B cell (primary cell): ENCODE measurements around the gene PGAP6.

Source experiments
- EZH2 ChIP-seq: IDR thresholded peaks from 2 replicates; pipeline ENCODE4 v1.6.1; 2012; ENCODE audit warnings: borderline replicate concordance, low read depth, mild to moderate bottlenecking, moderate library complexity, low read length; ENCODE audit not compliant: insufficient read depth, poor library complexity, severe bottlenecking
- TF ChIP-seq, protein P1 (sequence below): fragments of 200-600 bp; IDR thresholded peaks from one replicate; pipeline ENCODE4 v1.8.0; 2022; ENCODE audit warnings: antibody characterized with exemption, mild to moderate bottlenecking

DNA sequence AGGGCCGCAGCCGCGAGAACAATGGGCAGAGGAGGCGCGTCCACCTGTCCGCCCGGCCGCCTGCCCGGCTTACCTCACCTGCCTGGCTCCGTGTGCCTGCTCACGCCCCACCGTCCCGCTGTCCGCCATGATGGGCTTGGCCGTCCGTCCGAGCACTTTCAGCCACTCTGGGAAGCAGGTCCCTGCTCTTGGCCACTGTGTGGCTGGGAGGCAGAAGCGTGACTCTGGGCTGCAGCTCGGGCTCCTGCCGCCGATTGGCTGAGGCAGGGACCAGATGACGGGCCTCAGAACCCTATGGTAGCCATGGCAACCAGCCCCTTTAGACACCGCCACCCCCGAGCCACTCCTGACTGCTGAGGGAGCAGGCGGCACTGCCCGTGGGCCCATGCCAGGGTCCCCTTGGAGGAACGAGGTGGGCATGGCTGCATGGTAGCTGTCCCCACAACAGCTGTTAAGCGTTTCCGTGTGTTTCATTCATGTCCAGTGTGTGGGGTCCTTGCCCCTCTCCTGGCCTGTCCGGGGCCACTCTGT, 20.4 kb downstream of the PGAP6 start:
- TF ChIP-seq, protein P1, sequence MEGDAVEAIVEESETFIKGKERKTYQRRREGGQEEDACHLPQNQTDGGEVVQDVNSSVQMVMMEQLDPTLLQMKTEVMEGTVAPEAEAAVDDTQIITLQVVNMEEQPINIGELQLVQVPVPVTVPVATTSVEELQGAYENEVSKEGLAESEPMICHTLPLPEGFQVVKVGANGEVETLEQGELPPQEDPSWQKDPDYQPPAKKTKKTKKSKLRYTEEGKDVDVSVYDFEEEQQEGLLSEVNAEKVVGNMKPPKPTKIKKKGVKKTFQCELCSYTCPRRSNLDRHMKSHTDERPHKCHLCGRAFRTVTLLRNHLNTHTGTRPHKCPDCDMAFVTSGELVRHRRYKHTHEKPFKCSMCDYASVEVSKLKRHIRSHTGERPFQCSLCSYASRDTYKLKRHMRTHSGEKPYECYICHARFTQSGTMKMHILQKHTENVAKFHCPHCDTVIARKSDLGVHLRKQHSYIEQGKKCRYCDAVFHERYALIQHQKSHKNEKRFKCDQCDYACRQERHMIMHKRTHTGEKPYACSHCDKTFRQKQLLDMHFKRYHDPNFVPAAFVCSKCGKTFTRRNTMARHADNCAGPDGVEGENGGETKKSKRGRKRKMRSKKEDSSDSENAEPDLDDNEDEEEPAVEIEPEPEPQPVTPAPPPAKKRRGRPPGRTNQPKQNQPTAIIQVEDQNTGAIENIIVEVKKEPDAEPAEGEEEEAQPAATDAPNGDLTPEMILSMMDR, result no peak
- no peak for TF ChIP-seq EZH2
